PC-3 (cell line): ENCODE results near the gene CAND1. TPM values are rescaled to one million over a fixed set of nuclear protein-coding genes. Genes with fewer than 3 reads are reported as not detected.

ENCODE experiments used
- ATAC-seq: fragments of 200-7000 bp; cut with Tn5 transposase; 2 replicates; pipeline ENCODE4 v1.9.1; 2020; ENCODE audit warnings: mild to moderate bottlenecking, moderate library complexity
- BruUV-seq: library from RNA; stranded (reverse); fragments of 400-500 nt; replicated peaks from 2 replicates; lab custom pipeline; 2021; lab: Mats Ljungman, UMichigan
- CTCF ChIA-PET: fragments of 300-600 bp; sonication (Branson Sonifier 250); formaldehyde crosslinking; loops from one replicate; lab custom pipeline; 2022; ENCODE audit warnings: antibody characterized with exemption; lab: Charles Lee
- POLR2A ChIA-PET: fragments of 300-600 bp; sonication (Branson Sonifier 250); formaldehyde crosslinking; loops from one replicate; lab custom pipeline; 2022; ENCODE audit warnings: antibody characterized with exemption; ENCODE audit not compliant: unreplicated experiment; lab: Charles Lee
- DNase-seq: peaks from one replicate; pipeline ENCODE4 v3.0.0-alpha.2; 2015
- H2AFZ ChIP-seq: fragments of 300-600 bp; sonication (generic); 2 replicates; pipeline ENCODE4 v1.6.0; 2016; ENCODE audit warnings: antibody characterized with exemption, low read length
- H3F3A ChIP-seq: fragments of 300-600 bp; sonication (generic); one replicate; pipeline ENCODE4 v1.6.0; 2017; ENCODE audit warnings: antibody characterized with exemption, low read length, control low read depth, mild to moderate bottlenecking; ENCODE audit not compliant: unreplicated experiment
- H3K27ac ChIP-seq: fragments of 300-600 bp; sonication (generic); 2 replicates; pipeline ENCODE4 v1.5.1; 2016; ENCODE audit warnings: mild to moderate bottlenecking, low read length
- H3K27me3 ChIP-seq: fragments of 300-600 bp; sonication (generic); 2 replicates; pipeline ENCODE4 v1.6.1; 2016; ENCODE audit warnings: low read length, mixed read lengths
- H3K36me3 ChIP-seq: fragments of 300-600 bp; sonication (generic); 2 replicates; pipeline ENCODE4 v1.6.1; 2016; ENCODE audit warnings: low read depth, mixed run types, low read length, mixed read lengths
- H3K4me1 ChIP-seq: fragments of 300-600 bp; sonication (generic); 2 replicates; pipeline ENCODE4 v1.5.1; 2016; ENCODE audit warnings: low read length; ENCODE audit not compliant: insufficient read depth
- H3K4me2 ChIP-seq: fragments of 300-600 bp; sonication (generic); 2 replicates; pipeline ENCODE4 v1.6.0; 2016; ENCODE audit warnings: low read length
- H3K4me3 ChIP-seq: fragments of 300-600 bp; sonication (generic); 2 replicates; pipeline ENCODE4 v1.5.1; 2016; ENCODE audit warnings: mild to moderate bottlenecking, low read length, mixed read lengths
- H3K79me2 ChIP-seq: fragments of 300-600 bp; sonication (generic); 2 replicates; pipeline ENCODE4 v1.6.1; 2017; ENCODE audit warnings: low read length, mixed read lengths
- H3K9ac ChIP-seq: fragments of 300-600 bp; sonication (generic); 2 replicates; pipeline ENCODE4 v1.6.0; 2016; ENCODE audit warnings: mild to moderate bottlenecking, low read length
- H3K9me2 ChIP-seq: fragments of 300-600 bp; sonication (generic); replicated peaks from 2 replicates; pipeline ENCODE4 v1.6.1; 2016; ENCODE audit warnings: mixed run types, low read length, mixed read lengths
- H3K9me3 ChIP-seq: fragments of 300-600 bp; sonication (generic); 2 replicates; pipeline ENCODE4 v1.6.1; 2016; ENCODE audit warnings: low read length, mixed read lengths
- H4K20me1 ChIP-seq: fragments of 300-600 bp; sonication (generic); 2 replicates; pipeline ENCODE4 v1.6.1; 2016; ENCODE audit warnings: low read length, mixed read lengths
- CTCF ChIP-seq: fragments of 300-600 bp; sonication (generic); conservative IDR thresholded peaks from 2 replicates; pipeline ENCODE4 v1.5.1; 2017; ENCODE audit warnings: antibody characterized with exemption, low read depth, mild to moderate bottlenecking, low read length
- EZH2 ChIP-seq: fragments of 300-600 bp; sonication (generic); IDR thresholded peaks from one replicate; pipeline ENCODE4 v1.6.1; 2017; ENCODE audit warnings: antibody characterized with exemption, mild to moderate bottlenecking, low read length; ENCODE audit not compliant: unreplicated experiment
- EZH2phosphoT487 ChIP-seq: fragments of 300-600 bp; sonication (generic); IDR thresholded peaks from 2 replicates; pipeline ENCODE4 v1.6.1; 2018; ENCODE audit warnings: mild to moderate bottlenecking, antibody characterized with exemption, low read length, borderline replicate concordance
- intact Hi-C: fragments of 100-400 bp; cut with micrococcal nuclease; formaldehyde crosslinking; loops from 2 replicates; pipeline ENCODE4 v1.9.0; 2023
- total RNA-seq: library from RNA; depleted of rRNA; stranded (reverse); fragments of >200 nt; gene quantifications from 2 replicates; pipeline ENCODE4 v1.2.3, GENCODE V29; 2014

Gene CAND1
- total RNA-seq, 1 experiment from 2014 or later: 124 TPM

- no peaks in the 10 kb centered on the region for H3K4me1 ChIP-seq
- intact Hi-C loops: no loop called here
- no peak overlapping the region for H3K4me3 ChIP-seq
- H3F3A ChIP-seq: no peaks in the 10 kb centered on the region
- no peaks in the 10 kb centered on the region for H3K36me3 ChIP-seq
- ATAC-seq: no peak
- no peak overlapping the region for H3K4me2 ChIP-seq
- no peaks in the 10 kb centered on the region for H3K9me2 ChIP-seq
- POLR2A ChIA-PET: no interaction called here
- peaks cover 11% of the 10 kb centered on the region; the same call in 1 of the 2 replicates for H3K27me3 ChIP-seq
- DNase-seq: no peak
- no TSS peak for BruUV-seq
- no peak overlapping the region for H3K9ac ChIP-seq
- no peak overlapping the region for H3K27ac ChIP-seq
- CTCF ChIA-PET: no interaction called here
- H4K20me1 ChIP-seq: no peaks in the 10 kb centered on the region
- TF ChIP-seq EZH2 (no peak), CTCF (no peak), EZH2phosphoT487 (no peak)
- H2AFZ ChIP-seq: no peak overlapping the region
- H3K79me2 ChIP-seq: no peaks in the 10 kb centered on the region
- no peaks in the 10 kb centered on the region for H3K9me3 ChIP-seq
Measured at GRCh38 chr12:67256649-67257048, 12.5 kb upstream of the CAND1 start.

DNA sequence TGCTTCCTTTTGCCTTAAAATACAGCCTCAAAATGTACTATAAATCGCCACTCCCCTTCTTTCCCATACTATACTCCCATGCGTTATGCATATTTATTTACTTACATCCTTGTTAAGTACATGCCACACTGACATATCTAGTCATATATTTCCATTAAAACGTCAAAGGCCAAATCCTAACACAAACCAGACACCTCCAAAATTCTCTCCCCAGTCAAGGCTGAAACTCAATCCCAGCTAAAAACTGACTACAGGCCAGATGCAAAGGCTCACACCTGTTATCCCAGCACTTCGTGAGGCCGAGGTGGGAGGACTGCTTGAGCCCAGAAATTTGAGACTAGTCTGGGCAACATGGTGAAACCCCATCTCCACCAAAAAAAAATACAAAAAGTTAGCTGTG, 5.7 kb upstream of the CAND1 start:
- H3K4me2 ChIP-seq: no peak overlapping the region
- no peak for ATAC-seq
- ChIA-PET CTCF (no interaction called here), POLR2A (no interaction called here)
- peaks cover 7% of the 10 kb centered on the region for H3K4me1 ChIP-seq
- no peaks in the 10 kb centered on the region for H3K36me3 ChIP-seq
- H3K27me3 ChIP-seq: no peaks in the 10 kb centered on the region
- no TSS peak for BruUV-seq
- no peak overlapping the region for H2AFZ ChIP-seq
- H3K9ac ChIP-seq: no peak overlapping the region
- H3K27ac ChIP-seq: no peak overlapping the region
- no peaks in the 10 kb centered on the region for H4K20me1 ChIP-seq
- H3K9me2 ChIP-seq: no peaks in the 10 kb centered on the region
- DNase-seq: no peak
- TF ChIP-seq CTCF (no peak), EZH2 (no peak), EZH2phosphoT487 (no peak)
- intact Hi-C loops: no loop called here
- no peaks in the 10 kb centered on the region for H3K79me2 ChIP-seq
- H3F3A ChIP-seq: no peaks in the 10 kb centered on the region
- no peaks in the 10 kb centered on the region for H3K9me3 ChIP-seq
- H3K4me3 ChIP-seq: no peak overlapping the region

GRCh38 chr12:67268335-67268895, 743 bp upstream of the CAND1 start:
- Histone ChIP-seq H3K9ac (peak overlapping the region; percentile 97), H3K9me2 (no peaks in the 10 kb centered on the region), H3K27me3 (no peaks in the 10 kb centered on the region), H3K9me3 (no peaks in the 10 kb centered on the region), H3K79me2 (peaks cover 40% of the 10 kb centered on the region), H3K27ac (peak overlapping the region; percentile 90), H2AFZ (peak overlapping the region; percentile 82), H3K36me3 (no peaks in the 10 kb centered on the region), H4K20me1 (peaks cover 33% of the 10 kb centered on the region), H3K4me2 (peak overlapping the region; percentile 90), H3K4me1 (peaks cover 19% of the 10 kb centered on the region), H3K4me3 (peak overlapping the region; percentile 88), H3F3A (no peaks in the 10 kb centered on the region)
- BruUV-seq: TSS peak; percentile 72
- TF ChIP-seq EZH2 (no peak), EZH2phosphoT487 (no peak), CTCF (no peak)
- intact Hi-C loops: no loop called here
- ATAC-seq (peak; percentile 83), DNase-seq (peak; percentile 97)
- CTCF ChIA-PET: interaction anchor here (0.6 kb wide), 1 partner anchor 67 kb away, joined by 4 read pairs; no protein-coding TSS in a partner anchor
- POLR2A ChIA-PET: interaction anchor here (0.5 to 0.7 kb wide), 4 partner anchors 9 to 753 kb away, joined by 3 to 28 read pairs (median 4); no protein-coding TSS in a partner anchor
